ENCODE measurements around the gene ISOC1. TPM values are rescaled to one million over a fixed set of nuclear protein-coding genes. Genes with fewer than 3 reads are reported as not detected.

The ISOC1 gene
- total RNA-seq, result 35.7 TPM

GRCh38 chr5:129094087-129094923, at the start of gene ISOC1:
Gene ISOC1, plus strand, starts transcription at chr5:129094749. Its CDS starts 18 bp downstream, at chr5:129094767.
- DNase-seq, result peak; percentile 96

DNA sequence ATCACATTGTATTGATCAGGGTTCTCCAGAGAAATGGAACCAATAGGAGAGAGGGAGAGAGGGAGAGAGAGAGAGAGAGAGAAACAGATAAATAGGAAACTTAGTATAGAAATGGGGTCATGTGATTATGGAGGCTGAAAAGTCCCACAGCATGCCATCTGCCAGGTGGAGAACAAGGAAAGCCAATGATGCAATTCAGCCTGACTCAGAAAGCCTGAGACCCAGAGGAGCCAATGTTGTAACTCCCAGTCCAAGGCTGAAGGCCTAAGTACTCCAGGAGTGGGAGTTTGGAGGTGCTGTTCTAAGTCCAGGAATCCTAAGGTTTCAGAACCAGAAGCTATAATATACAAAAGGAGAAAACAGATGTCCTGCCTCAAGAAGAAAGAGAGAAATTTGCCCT, 48.4 kb upstream of the ISOC1 start:
- no peak for DNase-seq

DNA sequence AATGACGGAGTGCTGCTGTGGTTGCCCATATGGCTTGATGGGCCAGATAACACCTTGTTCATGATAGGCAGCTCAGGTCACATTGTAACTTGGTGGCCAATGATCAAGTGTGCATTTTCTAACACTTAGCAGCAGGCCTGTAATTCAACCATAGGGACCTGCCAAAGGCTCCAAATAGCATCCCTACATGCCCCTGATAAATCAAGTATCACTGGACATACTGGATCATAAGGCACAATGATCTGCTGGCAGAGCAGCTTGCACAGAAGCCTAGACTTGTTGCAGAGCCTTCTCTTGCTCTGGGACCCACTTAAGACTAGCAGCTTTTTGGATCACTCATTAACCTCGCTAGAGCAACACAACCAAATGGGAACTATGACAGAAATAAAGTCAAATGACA, 46.0 kb upstream of the ISOC1 start:
- DNase-seq, result no peak

GRCh38 chr5:129049126-129049799, 45.3 kb upstream of the ISOC1 start:
- no peak for DNase-seq

DNA sequence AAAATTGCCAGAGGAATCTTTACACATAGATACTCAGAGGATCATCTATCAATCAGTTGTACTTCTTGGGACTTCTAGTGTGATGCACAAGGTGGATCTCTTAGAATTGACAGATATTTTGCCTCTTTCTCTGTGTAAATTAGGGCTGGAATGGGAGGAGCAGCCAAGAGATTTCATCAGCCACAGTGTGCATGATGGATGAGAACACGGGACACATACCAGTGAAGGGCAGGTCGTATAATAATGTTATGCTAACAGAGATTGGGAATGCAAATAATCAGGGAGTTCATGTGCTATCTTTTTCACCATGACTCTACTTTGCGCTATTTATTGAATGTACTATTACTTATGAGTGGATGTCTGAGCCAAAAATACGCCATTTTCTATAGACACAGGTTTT, 43.3 kb upstream of the ISOC1 start:
- DNase-seq, result no peak

- no peak for DNase-seq
Observed at GRCh38 chr5:129053438-129053837, 41.1 kb upstream of the ISOC1 start.

DNA sequence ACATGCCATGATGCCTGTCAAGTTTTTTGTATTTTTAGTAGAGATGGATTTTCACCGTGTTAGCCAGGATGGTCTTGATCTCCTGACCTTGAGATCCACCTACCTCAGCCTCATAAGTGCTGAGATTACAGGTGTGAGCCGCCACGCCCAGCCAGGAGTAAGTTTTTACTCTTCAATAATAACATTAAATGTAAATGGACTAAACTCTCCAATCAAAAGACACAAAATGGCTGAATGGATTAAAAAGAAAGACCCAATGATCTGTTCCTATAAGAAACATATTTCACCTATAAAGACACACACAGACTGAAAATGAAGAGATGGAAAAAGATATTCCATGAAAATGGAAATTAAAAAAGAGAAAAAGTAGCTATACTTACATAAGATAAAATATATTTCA, 37.2 kb upstream of the ISOC1 start:
- DNase-seq, result no peak

- DNase-seq, result no peak
Observed at GRCh38 chr5:129061849-129062248, 32.7 kb upstream of the ISOC1 start.

DNA sequence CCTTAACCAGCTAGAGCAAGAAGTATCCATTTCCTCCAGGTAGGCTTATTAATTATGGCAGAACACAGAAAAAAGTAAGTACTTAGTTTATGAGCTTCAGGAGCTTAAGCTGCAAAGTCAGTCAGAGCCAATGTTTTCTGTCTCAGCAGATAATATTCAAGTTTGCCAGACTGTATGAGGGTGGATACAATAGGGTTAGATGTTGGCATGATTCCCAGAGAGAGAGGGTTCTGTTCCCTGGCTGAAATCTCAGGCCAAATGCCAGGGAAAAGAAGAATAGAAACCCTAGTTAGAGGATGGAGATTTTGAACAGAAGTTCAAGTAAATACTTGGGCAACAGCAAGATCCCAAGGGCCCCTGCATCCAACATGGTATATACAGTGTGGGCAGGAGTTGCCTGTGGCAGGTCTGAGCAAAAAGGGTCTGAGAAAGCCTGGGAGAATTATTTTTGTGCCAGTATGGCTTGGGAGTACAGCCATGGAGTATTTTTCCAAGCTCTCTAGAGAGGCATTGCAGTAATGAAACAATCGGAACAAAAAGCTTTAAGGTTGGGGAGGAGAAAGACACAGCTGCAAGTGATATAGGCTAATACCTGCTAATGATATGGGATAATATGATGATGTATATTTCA, 31.0 kb upstream of the ISOC1 start:
- DNase-seq, result peak; percentile 91

DNA sequence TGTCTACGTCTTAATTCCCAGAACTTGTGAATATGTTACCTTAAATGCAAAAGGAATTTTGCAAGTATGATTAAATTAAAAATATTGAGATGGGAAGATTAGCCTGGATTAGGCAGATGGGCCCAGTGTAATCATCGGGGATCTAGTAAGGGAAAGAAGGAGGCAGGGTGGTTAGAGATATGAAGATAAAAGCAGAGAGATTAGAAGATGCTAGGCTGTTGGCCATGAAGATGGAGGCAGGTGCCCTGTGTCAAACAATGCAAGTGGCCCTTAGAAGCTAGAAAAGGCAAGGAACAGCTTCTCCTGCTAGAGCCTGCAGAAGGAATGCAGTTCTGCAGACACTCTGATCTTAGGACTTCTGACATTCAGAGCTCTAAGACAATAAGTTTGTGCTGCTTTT, 28.8 kb upstream of the ISOC1 start:
- DNase-seq, result no peak

- no peak for DNase-seq
Observed at GRCh38 chr5:129067745-129068144, 26.8 kb upstream of the ISOC1 start.

DNA sequence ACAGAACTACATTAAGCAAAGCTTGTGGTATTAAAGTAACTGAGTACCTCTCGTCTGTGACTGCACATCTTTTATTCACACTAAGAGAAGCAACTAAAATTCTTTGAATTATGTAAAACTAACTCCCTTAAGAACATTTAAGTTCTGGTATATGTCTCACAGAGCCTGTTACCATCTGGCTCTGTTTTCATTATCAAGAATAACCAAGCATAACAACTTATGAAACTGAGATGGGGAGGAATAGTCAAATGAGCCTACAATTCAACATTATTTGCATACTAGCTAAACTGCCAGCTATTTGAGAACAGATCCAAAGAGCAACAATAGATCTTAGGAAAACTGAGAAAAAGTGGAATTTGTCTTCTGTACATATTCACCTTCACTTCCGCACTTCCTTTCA, 25.3 kb upstream of the ISOC1 start:
- DNase-seq, result no peak

DNA sequence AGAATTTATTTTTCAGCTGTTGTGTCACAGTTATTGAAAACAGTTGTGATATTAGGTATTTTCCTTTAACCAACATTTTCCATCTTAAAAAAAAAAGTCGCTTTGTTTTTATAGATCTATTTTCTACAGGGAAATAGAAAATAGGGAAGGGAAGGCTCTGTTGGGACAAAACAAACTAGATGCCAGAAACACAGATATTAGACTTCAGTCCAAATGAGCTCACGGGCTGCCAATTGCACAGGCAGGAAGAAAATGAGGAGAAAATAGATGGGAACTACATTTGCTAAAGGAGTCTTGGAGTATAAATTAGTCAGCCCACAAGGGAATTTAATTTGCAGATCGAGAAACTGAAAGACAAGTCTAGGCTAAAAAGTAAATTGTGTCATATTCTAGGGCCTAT, 21.4 kb upstream of the ISOC1 start:
- DNase-seq, result no peak

GRCh38 chr5:129074903-129075302, 19.6 kb upstream of the ISOC1 start:
- DNase-seq, result peak; percentile 43

DNA sequence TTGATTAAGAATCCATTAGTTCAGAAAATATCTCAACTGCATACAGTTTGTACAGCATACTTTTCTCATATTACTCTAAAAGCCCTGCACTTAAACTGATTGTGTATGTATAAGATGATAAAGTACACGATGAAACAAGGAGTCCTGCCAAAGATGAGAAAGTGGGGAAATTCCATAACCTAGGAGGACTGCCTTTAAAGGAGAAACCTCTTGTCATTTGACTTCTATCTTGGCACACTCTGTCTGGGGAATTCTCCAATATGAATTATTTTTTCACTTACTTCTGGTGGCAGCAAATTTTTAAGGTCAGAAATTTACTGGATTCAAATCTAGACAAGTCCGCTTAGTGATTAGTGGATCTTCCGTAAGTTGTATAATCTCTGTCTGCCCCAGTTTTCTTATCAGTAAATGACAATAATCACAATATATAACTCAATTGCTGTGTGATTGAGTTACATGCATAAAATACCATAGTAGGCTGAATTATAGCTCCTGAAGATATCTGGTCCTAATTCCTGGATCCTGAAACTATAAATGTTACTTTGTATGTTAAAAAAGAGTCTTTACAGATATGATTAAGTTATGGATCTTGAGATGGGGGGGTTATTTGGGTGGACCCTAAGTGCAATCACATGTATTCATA, 17.0 kb upstream of the ISOC1 start:
- no peak for DNase-seq

GRCh38 chr5:129078247-129078646, 16.3 kb upstream of the ISOC1 start:
- DNase-seq, result no peak

DNA sequence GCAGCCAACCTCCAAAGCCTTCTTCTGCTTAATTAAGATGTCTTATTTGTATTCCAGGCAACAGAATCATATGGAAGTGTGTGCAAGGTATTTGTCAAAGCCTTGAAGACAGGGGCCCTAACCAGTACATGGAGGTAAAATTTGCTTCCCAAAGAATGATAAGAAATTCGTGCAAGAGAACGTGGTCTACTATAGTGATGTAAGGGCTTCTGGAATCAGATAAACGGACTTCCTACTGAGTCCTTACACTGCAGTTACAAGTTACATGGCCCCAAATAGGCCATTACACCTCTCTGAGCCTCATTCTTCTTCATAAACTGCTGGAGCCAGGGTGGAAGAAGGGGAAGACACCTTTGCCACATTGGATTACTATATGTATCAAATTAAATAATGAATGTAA, 15.9 kb upstream of the ISOC1 start:
- DNase-seq, result no peak

DNA sequence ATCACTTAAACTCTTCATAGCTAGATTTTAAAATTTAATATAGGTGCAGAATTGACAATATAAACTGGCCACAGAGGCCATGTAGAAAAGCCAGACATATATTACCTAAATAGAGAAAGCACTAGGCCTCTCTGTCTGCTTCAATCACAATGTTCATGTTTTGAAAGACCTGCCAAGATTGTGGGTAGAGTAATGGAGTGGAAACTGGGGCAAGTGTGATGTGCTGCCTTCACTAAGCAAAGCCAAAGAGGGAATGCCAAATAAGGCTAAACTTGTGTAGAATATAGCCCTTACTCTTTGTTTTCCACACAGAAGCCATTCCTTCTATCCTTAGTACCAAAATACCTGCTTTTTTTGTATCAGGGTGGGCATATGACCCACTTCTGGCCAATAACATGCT, 15.1 kb upstream of the ISOC1 start:
- DNase-seq, result no peak

DNA sequence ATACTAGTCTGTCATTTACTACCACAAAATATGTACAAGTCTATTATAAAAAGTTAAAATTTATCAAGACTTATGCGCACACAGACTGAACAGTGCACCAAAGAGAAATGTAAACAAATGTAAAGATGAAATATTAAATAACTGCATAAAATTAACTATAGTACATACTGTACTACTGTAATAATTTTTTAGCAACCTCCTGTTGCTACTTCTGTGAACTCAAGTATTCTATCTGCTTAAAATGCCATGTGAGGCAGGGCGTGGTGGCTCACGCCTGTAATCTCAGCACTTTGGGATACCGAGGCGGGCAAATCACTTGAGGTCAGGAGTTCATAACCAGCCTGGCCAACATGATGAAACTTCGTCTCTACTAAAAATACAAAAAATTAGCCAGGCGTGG, 13.8 kb upstream of the ISOC1 start:
- DNase-seq, result no peak

DNA sequence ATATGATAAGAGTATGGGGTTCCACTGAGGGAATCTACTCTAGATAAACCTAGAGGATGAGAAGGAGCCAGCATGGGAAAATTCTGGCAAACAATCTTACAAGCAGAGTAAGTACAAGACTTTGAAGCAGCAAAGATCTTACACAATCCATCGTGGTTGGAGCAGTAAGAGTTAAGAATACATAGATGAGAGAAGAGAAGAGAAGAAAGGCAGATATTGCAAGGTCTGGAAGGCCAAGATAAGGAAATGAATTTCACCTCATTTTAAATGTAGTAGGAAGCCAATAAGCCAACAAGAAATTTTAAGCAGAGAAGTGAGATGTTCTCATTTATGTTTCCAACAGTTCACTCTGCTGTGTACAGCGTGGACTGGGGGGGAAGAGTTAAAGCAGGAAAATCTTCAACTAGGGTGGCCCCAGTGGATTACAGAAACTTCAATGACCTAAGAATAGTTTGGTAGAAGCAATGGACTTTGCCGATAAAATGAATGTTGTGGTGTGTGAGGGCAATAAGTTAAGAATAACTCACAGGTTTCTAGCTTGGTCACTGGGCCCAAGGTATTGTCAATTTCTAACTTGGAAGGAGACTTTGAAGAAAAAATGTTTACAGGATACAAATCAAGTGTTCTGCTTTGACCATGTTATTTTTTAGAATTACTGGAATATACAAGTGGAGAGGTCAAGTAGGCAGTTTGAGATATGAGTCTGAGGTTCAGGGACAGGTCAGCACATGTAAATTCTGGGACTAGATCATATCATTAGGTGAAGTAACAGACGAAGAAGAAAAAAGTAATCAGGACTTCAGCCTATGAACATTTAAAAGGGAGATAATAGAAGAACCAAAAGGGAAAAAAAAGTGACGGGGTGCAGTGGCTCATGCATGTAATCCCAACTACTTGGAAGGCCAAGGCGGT, 12.1 kb upstream of the ISOC1 start:
- no peak for DNase-seq

All from tongue (tissue), 2 donors.